Urinary bladder (tissue), 4 donors: ENCODE results near the gene STAC2. TPM values are rescaled to one million over a fixed set of nuclear protein-coding genes. Genes with fewer than 3 reads are reported as not detected.
A peak's percentile ranks its signal among the peaks of the same experiment; 100 is the strongest.

Experiments used
- DNase-seq: peaks from one replicate; pipeline ENCODE4 v3.0.0-alpha.2; 2015; ENCODE audit errors: extremely low spot score
- H3K27ac ChIP-seq: one replicate; pipeline ENCODE4 v1.5.1; 2013; ENCODE audit warnings: low read depth, mild to moderate bottlenecking, moderate library complexity
- H3K36me3 ChIP-seq: one replicate; pipeline ENCODE4 v1.6.1; 2013; ENCODE audit warnings: mild to moderate bottlenecking, moderate library complexity; ENCODE audit not compliant: insufficient read depth
- H3K4me1 ChIP-seq: one replicate; pipeline ENCODE4 v1.6.1; 2013; ENCODE audit warnings: mild to moderate bottlenecking, moderate library complexity; ENCODE audit not compliant: insufficient read depth
- H3K4me3 ChIP-seq: one replicate; pipeline ENCODE4 v1.5.1; 2013; ENCODE audit warnings: low read depth, low read length
- WGBS: extraction: QIAGEN DNeasy Blood & Tissue Kit; methylation state at CpG from one replicate; pipeline ENCODE4 v1.1.7; 2013; 5-methylcytosine and 5-hydroxymethylcytosine counted together
- polyA plus RNA-seq: library from polyadenylated mRNA; stranded (reverse); fragments of 200-250 nt; gene quantifications from one replicate; pipeline ENCODE4 v1.2.3, GENCODE V29; 2013
- total RNA-seq: library from RNA; depleted of rRNA; stranded (reverse); fragments of >200 nt; gene quantifications from one replicate; pipeline ENCODE4 v1.2.3, GENCODE V29; 2014
- donor health status: healthy with polysubstance abuse.
- donor health status: healthy.

The STAC2 gene
- total and polyA plus RNA-seq, 2 donors, result 0.32 to 1.1 TPM

DNA sequence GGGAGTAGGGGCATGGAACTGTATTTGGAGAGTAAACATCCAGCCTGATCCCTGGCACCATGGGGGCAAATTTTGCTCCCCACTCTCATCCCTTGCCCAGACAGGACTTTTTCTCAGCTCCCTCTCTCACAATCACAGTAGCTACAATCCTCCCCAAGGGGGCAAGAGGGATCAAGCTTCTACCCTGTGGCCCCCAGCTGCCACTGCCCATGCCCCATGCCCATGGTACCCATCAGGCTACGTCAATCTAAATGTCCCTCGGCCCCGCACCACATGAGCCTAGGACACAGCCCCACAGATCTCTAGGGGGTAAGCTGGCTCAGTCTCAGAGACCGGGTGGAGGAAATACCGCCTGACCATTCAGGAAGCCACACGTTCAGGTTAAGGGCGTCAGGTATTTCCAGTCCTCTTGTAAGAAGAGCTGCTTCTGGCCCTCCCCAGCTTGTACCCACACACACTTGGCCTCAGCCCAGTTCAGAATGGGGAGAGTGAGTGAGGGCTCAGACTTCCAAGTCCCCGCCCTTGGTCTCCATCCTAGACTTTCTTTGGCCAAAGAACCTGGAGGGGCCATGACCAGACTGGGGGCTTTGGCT is 30.1 kb downstream of the STAC2 start:
- Histone ChIP-seq H3K4me1 (no peaks in the 10 kb centered on the region), H3K27ac (peak overlapping the region; percentile 51), H3K4me3 (no peak overlapping the region), H3K36me3 (peaks cover 5% of the 10 kb centered on the region)
- DNase-seq, result no peak
- 76% methylated on average over 8 of the region's 8 CpGs for WGBS

DNA sequence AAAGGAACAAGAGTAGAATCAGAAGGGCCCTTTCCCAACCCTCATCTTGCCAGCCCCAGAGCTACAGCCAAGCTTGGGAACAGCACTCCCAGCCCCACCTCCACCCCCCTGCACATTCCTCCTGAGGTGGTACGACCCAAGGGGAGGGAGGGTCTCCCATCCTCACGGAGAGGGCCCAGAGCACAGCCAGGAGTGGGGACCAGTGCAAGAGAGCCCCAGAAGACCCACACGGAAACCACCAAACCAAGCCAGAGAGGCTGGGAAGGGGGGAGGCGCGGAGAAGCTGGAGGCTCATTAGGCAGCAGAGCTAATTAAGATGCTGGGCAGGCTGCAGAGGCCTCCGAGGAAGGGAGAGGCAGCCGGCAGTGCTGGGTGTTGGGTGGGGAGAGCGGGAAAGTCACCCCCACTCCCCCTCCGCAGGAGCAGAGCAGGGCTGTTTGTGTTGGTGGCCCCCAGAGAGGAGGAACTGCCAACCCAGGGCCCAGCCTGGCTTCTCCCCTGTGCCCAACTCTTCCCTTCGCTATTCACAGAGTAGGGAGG is 30.7 kb downstream of the STAC2 start:
- H3K4me1 ChIP-seq, result no peaks in the 10 kb centered on the region
- H3K36me3 ChIP-seq, result peaks cover 5% of the 10 kb centered on the region
- no peak for DNase-seq
- no peak overlapping the region for H3K27ac ChIP-seq
- no peak overlapping the region for H3K4me3 ChIP-seq
- 65% methylated on average over 10 of the region's 10 CpGs for WGBS

DNA sequence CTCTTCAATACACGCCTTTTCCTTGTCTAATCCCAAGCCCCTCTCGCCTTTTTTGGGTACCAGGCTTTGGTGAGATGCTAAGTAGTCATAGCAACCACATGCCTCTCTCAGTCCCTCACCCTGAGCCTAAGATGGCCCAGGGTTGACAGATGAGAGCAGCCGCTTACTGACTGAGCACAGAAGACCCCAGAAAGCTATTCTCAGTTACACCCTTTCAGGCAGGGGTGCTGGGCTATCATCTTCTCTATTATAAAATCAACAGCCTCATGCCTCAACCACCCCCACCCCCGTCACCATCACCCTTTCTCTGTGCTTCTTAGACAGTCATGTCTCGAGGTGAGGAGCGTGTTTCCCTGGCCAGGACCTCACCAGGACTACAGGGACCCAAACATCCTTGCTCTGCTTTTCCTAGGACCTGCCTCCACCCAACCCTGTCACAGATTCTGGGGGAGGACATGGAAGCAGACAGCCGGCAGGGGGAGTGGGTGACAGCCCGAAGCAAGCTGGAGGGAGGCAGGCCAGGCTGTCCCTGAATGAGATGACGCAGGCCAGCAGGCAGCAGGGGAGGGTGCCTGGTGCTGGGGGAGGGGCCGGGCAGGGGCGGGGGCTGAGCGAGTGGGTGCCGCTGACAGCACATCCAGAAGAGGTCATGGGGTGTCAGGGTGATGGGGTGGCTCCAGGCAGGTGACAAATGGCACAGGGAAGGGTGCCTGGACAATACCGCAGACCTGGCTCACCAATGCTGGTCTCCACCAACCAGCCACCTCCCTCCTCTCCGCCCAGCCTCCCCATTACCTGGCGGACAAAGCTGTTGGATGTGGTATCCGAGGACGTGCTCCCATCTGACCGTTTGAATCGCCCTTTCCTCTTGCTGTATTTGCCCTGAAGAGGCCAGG is 31.4 kb downstream of the STAC2 start:
- DNase-seq, result no peak
- Histone ChIP-seq H3K4me1 (no peaks in the 10 kb centered on the region), H3K36me3 (peaks cover 5% of the 10 kb centered on the region), H3K4me3 (no peak overlapping the region), H3K27ac (no peak overlapping the region)
- WGBS, result 51% methylated on average over 20 of the region's 20 CpGs

DNA sequence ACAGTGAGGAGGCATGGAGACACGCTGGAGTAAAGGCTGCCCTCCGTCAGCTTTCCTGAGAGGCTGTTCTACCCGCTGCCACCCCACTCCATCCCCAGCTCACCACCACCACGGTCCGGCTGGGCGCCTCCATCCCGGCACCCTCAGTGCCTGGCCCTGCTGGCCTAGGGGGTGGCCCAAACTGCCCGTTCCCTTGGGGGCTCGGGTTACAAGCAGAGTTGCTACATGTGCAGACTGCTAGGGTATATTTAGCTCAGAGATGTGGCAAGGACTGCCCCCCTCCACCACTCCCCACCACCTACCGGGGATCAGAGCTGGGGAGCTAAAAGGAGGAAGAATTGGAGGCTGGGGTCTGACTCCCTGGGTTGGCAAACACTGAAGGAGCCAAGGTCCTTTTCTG is 32.4 kb downstream of the STAC2 start:
- DNase-seq, result no peak

DNA sequence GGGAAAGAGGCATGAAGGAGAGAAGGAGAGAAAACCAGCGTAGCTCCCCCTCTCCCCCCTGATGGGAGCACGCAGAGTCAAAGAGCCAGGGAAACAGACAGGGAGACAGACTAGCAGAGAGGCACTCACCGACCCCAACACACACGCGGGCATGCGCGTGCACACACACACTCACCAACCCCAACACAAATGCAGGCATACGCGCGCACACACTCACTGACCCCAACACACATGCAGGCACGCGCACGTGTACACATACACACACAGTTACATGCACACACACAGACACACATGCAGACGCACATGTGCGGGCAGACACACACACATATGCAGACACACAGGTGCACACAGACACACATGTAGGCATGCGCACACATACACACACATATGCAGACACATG is 32.8 kb downstream of the STAC2 start:
- Histone ChIP-seq H3K36me3 (peaks cover 5% of the 10 kb centered on the region), H3K27ac (no peak overlapping the region), H3K4me1 (no peaks in the 10 kb centered on the region), H3K4me3 (no peak overlapping the region)
- DNase-seq, result no peak
- WGBS, result 95% methylated on average over 16 of the region's 16 CpGs

More for the DNA sequence above, 32.4 kb downstream of the STAC2 start:
- no peaks in the 10 kb centered on the region for H3K4me1 ChIP-seq
- no peak overlapping the region for H3K27ac ChIP-seq
- 81% methylated on average over 10 of the region's 10 CpGs for WGBS
- no peak overlapping the region for H3K4me3 ChIP-seq
- H3K36me3 ChIP-seq, result peaks cover 5% of the 10 kb centered on the region

DNA sequence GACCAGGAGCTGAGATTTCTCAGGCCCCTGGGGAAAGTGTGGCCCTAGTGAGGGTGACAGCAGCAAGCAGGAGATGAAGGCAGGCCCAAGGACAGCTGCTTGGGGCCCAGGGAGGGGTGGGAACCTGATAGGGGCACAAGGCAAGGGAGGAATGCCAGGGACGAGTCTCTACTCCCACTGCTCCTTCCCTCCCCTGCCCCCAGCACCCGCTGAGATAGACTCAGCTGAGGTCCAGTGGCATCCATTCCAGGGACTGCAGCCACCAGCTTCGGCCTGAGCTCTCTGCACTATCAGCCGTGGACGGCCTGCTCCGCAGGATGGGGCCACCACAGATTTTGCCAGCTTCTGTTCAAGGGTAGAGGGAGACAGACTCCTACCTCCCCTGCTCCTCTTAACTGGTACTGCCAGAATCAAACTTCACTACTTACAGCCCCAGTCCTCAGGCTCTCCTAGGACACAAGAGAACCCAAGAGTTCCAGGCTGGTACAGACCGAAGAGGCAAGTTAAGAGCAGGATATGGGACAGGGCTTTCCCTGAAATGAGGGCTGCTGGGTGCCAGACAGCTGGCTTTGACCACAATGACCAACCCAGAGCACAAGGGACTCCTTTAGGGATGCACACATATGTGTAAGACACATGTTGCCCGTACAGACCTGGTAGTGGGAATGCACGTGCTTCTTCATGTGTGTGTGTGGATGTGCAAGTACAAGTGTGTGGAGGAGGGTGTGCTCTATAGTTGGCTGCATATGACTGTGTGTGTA is 33.8 kb downstream of the STAC2 start:
- Histone ChIP-seq H3K27ac (no peak overlapping the region), H3K4me1 (no peaks in the 10 kb centered on the region), H3K36me3 (peaks cover 5% of the 10 kb centered on the region), H3K4me3 (no peak overlapping the region)
- DNase-seq, result no peak
- 90% methylated on average over 9 of the region's 9 CpGs for WGBS

DNA sequence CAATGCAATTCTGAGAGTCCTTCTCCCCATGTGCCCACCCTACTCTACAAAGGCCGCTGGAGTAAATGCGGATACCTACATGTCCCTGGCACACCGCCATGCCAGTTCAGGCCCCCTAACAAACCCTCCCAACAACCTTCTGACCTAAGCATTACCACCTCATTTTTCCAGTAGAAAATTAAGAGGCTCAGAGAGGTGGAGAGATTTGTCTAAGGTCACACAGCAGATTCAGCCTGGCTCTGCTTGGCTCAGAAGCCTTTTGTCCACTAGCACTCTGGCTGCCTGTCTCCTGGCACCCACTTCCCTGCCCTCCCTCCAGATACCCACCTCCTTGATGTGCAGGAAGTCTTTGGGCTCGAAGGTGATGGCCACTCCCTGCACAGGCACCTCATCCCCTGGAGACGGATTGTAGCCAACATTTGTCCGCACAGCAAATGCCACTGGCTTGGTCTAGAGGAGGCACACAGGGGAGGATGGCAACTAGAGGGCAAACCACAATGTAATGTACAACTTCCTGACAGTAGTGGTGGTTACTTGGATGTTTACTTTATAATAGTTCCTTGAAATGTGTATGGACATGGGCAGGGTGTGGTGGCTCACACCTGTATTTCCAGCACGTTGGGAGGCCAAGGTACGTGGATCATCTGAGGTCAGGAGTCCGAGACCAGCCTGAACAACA is 38.5 kb downstream of the STAC2 start:
- Histone ChIP-seq H3K4me1 (no peaks in the 10 kb centered on the region), H3K27ac (no peak overlapping the region), H3K36me3 (peaks cover 5% of the 10 kb centered on the region), H3K4me3 (no peak overlapping the region)
- no peak for DNase-seq
- WGBS, result 94% methylated on average over 9 of the region's 9 CpGs

DNA sequence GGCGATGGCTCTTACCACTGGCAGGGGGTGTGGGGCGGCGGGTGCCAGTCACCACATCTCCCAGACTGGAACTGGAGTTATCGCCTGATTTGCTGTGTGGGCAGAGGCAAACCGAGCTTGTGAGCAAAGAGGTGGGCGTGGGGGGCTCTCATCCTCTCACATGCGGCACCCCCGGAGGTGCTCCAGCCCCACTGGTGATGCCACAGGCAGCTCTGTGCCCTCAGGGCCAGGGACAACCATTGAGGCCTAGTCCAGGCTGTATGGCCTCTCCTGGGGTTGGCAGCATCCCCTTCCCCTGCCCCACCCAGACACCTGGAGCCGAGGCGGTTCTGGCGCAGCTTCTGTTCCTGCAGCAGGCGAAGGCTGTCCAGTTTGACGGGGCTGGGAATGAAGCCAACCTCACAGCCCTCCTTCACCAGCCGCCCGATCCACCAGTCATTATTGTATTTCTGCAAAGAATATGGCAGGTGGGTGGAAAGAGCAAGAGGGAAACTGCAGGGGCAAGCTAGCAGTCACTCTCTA is 39.2 kb downstream of the STAC2 start:
- no peaks in the 10 kb centered on the region for H3K4me1 ChIP-seq
- 81% methylated on average over 15 of the region's 15 CpGs for whole genome bisulfite sequencing
- no peak for DNase-seq
- H3K4me3 ChIP-seq, result no peak overlapping the region
- H3K27ac ChIP-seq, result no peak overlapping the region
- H3K36me3 ChIP-seq, result peaks cover 2% of the 10 kb centered on the region

DNA sequence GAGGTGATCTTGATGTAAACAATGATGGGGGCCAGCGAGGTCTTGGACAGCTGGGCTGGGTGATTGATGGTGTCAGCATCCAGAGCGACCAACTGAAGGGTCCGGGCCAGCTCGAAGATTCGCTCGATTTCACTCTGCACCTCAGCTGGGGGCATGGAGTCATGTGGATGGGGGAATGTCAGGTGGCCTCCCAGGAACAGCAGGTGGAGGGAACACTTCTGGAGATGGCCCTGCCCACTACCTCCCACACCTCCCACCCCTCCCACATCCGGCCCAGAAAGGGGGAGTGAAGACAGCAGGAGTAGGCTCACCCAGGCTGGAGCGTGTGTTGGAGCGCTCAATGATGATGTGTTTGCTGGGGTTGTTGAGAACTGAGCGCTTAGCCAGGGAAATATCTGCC is 42.0 kb downstream of the STAC2 start:
- Histone ChIP-seq H3K4me1 (no peaks in the 10 kb centered on the region), H3K4me3 (no peak overlapping the region), H3K27ac (no peak overlapping the region), H3K36me3 (no peaks in the 10 kb centered on the region)
- 86% methylated on average over 10 of the region's 10 CpGs for WGBS
- no peak for DNase-seq

DNA sequence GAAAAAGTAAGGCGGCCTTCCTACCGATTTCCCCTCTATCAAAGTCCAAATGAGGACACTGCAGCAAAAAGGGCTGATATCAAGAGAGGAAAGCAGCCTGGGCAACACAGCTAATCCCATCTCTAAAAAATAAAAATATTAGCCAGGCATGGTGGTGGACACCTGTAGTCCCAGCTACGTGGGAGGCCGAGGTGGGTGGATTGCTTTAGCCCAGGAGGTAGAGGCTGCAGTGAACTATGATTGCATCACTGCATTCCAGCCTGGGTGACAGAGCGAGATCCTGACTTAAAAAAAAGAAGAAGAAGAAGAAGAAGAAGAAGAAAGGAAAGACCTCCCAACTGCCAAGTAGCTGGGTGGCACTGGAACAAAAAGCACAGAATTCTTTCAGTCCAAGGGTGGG is 42.7 kb downstream of the STAC2 start:
- 95% methylated on average over 5 of the region's 5 CpGs for WGBS
- Histone ChIP-seq H3K4me3 (no peak overlapping the region), H3K4me1 (peaks cover 1% of the 10 kb centered on the region), H3K36me3 (no peaks in the 10 kb centered on the region), H3K27ac (no peak overlapping the region)
- no peak for DNase-seq

DNA sequence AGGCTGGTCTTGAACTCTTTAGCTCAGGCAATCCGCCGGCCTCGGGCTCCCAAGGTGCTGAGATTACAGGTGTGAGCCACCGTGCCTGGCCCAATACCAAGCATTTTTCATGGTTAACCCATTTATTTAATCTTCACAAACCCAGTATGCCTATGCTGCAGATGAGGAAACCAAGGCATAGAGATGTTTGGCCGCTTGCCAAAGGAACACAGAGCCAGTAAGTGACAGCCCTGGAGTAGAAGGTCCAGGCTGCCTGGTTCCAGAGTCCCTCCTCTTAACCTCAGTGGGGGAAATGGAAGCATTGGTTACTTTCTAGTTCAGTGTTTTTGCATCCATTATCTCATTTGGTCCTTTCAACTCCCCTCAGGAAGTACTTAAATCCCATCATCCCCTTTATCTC is 44.4 kb downstream of the STAC2 start:
- Histone ChIP-seq H3K4me3 (no peak overlapping the region), H3K4me1 (peaks cover 1% of the 10 kb centered on the region), H3K27ac (no peak overlapping the region), H3K36me3 (no peaks in the 10 kb centered on the region)
- DNase-seq, result no peak
- 93% methylated on average over 5 of the region's 5 CpGs for WGBS

DNA sequence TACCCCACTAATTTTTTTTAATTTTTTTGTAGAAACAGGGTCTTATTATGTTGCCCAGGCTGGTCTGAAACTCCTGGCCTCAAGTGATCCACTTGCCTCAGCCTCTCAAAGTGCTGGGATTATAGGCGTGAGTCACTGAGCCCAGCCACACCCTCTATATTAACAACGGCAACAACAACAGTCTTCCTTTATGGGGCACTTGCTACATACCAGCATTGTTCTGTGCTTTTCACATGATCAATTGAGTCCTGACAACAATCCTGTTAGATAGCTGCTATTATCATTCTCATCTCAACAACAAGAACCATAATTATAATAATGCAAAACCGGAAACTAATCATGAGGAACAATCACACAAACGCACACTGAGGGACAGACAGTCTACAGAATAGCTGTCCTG is 47.2 kb downstream of the STAC2 start:
- H3K4me3 ChIP-seq, result no peak overlapping the region
- peaks cover 1% of the 10 kb centered on the region for H3K4me1 ChIP-seq
- 62% methylated on average over 4 of the region's 4 CpGs for WGBS
- H3K36me3 ChIP-seq, result no peaks in the 10 kb centered on the region
- DNase-seq, result no peak
- no peak overlapping the region for H3K27ac ChIP-seq

DNA sequence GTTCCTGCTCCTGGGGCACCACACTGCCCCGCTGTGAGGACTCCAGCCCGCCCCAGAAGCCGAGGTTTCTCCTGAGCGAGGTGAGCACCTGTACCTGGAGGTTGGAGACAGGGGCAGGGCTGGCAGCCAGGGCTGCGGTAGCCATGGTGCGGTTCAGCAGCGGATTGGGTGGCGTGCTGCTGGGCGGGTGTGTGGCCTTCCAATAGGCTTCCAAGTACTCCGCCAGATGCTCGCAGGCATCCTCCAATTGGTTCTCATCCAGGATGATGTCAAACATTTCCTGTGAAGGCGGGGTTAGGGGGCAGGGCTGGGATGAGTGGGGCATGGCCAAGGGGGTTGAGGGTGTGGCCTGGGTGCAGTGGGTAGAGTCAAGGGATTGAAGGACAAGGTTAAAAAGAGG is 48.5 kb downstream of the STAC2 start:
- peaks cover 1% of the 10 kb centered on the region for H3K4me1 ChIP-seq
- no peak overlapping the region for H3K4me3 ChIP-seq
- H3K36me3 ChIP-seq, result no peaks in the 10 kb centered on the region
- DNase-seq, result no peak
- H3K27ac ChIP-seq, result no peak overlapping the region
- 82% methylated on average over 12 of the region's 12 CpGs for WGBS
